ENCODE measurements around the gene PLEKHJ1.

The PLEKHJ1 gene

DNA sequence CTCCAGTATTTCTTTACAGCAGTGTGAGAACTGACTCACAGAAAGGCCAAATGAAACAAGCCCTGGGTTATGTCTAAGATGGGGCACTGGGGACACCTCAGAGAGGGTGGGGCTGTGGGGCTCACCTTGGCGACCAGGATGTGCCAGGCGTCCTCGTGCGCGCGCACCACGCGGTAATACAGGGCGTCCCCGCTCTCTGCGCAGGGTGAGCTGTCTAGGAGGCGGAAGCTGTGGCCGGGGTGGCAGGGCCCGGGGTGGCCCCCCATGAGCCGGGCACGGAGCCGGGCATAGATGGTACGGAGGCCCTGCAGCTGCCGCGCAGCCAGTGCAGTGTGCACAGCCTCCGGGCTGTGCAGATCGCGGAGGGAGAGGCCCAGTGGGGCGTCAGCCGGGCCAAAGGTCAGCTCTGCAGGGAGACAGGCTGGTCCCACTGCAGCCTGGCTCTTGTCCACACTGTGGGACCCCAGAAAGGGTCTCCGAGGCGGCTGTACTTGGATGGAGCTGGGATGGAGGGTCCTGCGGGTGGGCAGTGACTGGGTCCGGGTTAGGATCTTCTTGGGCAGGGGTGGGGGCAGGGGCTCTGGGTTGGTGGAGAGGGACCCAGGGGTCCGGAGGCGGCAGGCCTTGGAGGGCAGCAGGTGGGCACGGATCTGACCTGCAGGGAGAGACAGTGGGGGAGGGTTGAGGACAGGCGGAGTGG is 42.5 kb upstream of the PLEKHJ1 start:
- TF ChIP-seq, protein P1, sequence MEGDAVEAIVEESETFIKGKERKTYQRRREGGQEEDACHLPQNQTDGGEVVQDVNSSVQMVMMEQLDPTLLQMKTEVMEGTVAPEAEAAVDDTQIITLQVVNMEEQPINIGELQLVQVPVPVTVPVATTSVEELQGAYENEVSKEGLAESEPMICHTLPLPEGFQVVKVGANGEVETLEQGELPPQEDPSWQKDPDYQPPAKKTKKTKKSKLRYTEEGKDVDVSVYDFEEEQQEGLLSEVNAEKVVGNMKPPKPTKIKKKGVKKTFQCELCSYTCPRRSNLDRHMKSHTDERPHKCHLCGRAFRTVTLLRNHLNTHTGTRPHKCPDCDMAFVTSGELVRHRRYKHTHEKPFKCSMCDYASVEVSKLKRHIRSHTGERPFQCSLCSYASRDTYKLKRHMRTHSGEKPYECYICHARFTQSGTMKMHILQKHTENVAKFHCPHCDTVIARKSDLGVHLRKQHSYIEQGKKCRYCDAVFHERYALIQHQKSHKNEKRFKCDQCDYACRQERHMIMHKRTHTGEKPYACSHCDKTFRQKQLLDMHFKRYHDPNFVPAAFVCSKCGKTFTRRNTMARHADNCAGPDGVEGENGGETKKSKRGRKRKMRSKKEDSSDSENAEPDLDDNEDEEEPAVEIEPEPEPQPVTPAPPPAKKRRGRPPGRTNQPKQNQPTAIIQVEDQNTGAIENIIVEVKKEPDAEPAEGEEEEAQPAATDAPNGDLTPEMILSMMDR (IDR thresholded peaks at IDR 0.05; ENCODE audit: insufficient read depth, low read depth, low read length, missing control alignments), result no peak
- DNase-seq (ENCODE audit: low read depth), result no peak
- H3K4me3 ChIP-seq (ENCODE audit: low read length), result no peak overlapping the region

- DNase-seq (ENCODE audit: low read depth), result no peak
- TF ChIP-seq, protein P1 (IDR thresholded peaks at IDR 0.05; ENCODE audit: insufficient read depth, low read depth, low read length, missing control alignments), result no peak
Measured at GRCh38 chr19:2277138-2277537, 41.0 kb upstream of the PLEKHJ1 start.

DNA sequence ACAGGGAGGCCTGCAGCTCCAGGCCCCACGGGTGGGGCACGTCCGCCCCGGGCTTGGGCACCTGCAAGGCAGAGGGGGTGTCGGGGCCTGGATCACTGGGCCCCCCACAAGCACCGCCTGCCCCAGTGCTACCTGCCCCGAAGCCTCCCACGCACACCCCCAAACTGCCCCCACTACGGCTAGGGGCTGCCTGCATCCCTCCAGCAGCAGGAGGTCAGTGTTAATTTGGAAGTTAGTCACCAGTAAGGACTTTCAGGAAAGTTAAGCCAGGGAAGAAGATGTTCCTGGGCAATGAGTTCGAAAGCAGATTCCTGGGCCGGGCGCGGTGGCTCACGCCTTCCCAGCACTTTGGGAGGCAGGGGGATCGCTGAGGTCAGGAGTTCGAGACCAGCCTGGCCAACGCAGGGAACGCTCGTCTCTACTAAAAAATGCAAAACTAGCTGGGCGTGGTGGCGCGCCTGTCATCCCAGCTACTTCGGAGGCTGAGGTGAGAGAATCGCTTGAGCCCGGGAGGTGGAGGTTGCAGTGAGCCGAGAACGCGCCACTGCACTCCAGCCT is 40.4 kb upstream of the PLEKHJ1 start:
- no peak for DNase-seq (ENCODE audit: low read depth)
- H3K4me3 ChIP-seq (ENCODE audit: low read length), result no peak overlapping the region
- TF ChIP-seq, protein P1 (IDR thresholded peaks at IDR 0.05; ENCODE audit: insufficient read depth, low read depth, low read length, missing control alignments), result no peak

More at GRCh38 chr19:2277138-2277537, 41.0 kb upstream of the PLEKHJ1 start:
- no peak overlapping the region for H3K4me3 ChIP-seq (ENCODE audit: low read length)

DNA sequence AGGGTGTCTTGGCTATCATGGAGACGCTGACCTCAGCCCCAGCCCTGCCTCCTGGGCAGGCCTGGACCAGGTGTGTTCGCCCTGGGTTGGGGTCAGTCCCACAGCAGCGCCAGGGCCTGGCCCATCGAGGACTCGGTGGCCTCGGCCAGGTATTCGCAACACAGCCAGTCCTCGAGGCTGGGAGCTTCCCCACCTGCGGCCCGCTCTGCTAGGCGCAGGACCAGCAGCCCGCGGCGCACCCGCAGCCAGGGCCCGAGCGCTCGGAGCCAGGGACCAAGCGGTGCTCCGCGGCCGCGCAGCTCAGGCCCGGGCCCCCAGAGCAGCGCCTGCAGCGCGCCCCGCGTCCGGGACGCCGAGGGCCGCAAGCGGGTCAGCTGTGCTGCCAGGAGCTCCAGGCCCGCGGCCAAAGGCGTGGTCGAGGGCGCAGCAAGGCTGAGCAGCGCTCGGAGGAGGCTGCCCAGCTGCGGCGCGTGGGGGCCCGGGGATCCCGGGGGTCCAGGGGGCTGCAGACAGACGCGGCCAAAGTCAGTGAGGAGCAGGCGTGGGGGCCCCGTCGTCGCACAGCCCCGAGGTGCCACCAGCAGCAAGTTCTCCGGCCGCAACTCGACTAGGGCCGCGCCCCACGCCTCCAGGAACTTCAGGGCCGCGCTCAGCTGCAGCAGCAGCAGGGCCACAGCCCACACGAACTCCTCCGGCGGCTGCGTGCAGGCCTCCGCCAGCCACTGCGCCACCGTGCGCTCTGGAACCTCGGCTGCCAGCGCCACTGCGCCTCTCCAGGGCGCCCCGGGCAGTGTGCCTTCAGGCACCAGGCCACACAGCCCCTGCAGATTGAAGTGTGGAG is 39.7 kb upstream of the PLEKHJ1 start:
- TF ChIP-seq, protein P1 (IDR thresholded peaks at IDR 0.05; ENCODE audit: insufficient read depth, low read depth, low read length, missing control alignments), result no peak
- DNase-seq (ENCODE audit: low read depth), result no peak
- H3K4me3 ChIP-seq (ENCODE audit: low read length), result no peak overlapping the region

DNA sequence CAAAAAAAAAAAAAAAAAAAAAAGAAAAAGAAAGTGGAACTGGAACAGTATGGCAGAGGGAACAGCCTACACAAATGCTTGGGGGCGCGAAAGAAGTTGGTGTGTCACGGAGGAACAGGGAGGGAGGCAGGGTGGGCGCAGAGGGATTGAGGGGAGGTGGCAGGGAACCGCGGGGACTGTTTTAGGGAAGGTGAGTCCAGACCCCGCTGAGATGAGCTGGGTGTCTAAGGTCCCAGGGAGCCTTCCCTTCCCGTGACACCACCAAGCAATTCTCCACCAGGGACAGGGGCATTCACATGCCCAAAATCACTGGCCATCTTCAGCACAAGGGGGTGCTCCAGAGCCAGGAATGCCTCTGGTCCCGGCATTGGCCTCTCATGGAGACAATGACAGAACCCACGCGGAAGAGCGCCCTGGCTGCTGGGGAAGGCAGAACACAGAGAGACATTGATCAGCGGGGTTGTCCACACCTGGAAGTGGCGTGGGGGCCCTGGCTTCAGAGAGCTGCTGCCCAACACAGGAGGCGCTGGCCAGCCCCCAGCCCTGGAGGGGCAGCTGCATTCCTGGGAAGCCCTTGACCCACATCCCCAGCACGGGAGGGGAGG is 38.9 kb upstream of the PLEKHJ1 start:
- H3K4me3 ChIP-seq (ENCODE audit: low read length), result no peak overlapping the region
- TF ChIP-seq, protein P1 (IDR thresholded peaks at IDR 0.05; ENCODE audit: insufficient read depth, low read depth, low read length, missing control alignments), result peak; percentile 66
- peak; percentile 66 for DNase-seq (ENCODE audit: low read depth)

DNA sequence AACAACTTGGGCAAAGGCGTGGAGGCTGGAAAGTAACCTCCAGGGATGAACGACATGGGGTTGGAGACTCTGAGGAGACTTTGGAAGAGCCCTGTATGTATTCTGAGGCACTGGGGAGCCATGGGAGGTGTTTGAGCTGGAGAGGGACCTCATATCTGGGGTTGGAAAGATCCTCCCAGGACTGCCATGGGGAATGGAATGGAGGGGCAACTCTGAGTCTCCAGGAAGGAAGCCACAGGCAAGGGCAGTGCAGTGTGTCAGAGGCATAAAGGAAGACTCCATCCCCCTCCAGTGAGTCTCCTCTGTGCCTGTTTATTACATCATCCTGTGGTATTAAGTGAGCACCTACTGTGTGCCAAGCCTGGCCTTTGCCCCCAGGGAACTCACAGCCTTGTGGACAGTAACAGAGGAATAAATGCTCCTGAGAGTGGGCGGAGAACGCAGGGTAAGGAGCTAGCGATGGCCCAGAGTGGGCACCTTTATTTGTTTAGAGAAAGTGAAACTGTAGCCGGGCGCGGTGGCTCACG is 38.1 kb upstream of the PLEKHJ1 start:
- TF ChIP-seq, protein P1 (IDR thresholded peaks at IDR 0.05; ENCODE audit: insufficient read depth, low read depth, low read length, missing control alignments), result no peak
- H3K4me3 ChIP-seq (ENCODE audit: low read length), result no peak overlapping the region
- no peak for DNase-seq (ENCODE audit: low read depth)
